Aortic smooth muscle cell (primary cell): ENCODE data around the gene MEPE. TPM values are rescaled to one million over a fixed set of nuclear protein-coding genes. Genes with fewer than 3 reads are reported as not detected.

ENCODE experiments used
- total RNA-seq: library from RNA; depleted of rRNA; stranded (reverse); fragments of >200 nt; gene quantifications from 2 replicates; pipeline ENCODE4 v1.2.3, GENCODE V29; 2014

MEPE gene
- not detected in 2 replicates for total RNA-seq

GRCh38 chr4:87832669-87833068 lies at the start of gene MEPE:
TSS of gene MEPE (plus strand) at chr4:87832969. CDS start at chr4:87834715, 1,746 bp downstream.

DNA sequence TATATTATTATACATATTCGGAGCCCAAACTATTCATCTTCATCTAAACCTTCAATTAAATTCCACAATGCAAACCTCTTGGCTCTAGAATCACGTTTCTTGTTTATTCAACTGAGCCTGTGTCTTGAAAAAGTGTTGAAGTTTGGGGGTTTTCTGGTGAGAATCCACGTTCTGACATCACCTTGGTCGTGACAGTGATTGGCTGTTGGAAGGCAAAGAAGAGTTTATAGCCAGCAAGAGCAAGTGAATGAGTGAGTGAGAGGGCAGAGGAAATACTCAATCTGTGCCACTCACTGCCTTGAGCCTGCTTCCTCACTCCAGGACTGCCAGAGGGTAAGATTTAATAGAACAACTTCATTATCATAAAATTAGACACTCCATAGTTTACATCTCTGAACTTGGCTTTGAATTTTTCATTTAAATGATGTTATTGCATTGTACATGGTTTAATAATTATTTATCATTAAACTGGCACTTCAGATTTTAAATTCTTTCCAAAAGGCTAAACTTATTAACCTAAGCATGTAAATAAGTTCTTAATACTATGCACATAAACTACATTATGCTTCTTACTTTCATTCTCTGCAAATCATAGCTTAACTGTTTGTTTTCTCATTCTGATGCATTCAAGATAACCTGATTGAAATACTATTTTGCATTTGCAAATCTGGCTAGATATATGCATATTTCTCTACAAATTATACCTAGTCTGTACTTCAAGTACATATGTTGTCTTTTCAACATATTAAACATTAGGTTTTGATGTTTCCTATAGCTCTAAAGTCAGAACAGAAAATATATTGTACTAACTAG lies 33.3 kb upstream of the MEPE start, which contains the start of gene IBSP:
TSS of gene IBSP (plus strand) at position 254 of the 813 bp plus-strand sequence. CDS start 2,808 bp downstream, outside the sequence.

Other genes with a start within 250 kb of the MEPE start
- not detected in 2 replicates for gene DSPP, start 224.4 kb upstream of the MEPE start, total RNA-seq
- not detected in 2 replicates for gene DMP1, start 182.7 kb upstream of the MEPE start, total RNA-seq
- gene IBSP, start 33.4 kb upstream of the MEPE start, total RNA-seq: not detected in 2 replicates
- not detected in 2 replicates for gene SPP1, start 142.7 kb downstream of the MEPE start, total RNA-seq
- gene PKD2, start 174.7 kb downstream of the MEPE start, total RNA-seq: 117 and 191 TPM in 2 replicates